Gastrocnemius medialis (tissue), 4 donors: ENCODE measurements around the gene IGF1R. TPM values are rescaled to one million over a fixed set of nuclear protein-coding genes. Genes with fewer than 3 reads are reported as not detected.

Experiments
- ATAC-seq, 2 donors: fragments of 150-250 bp; one replicate each; pipeline ENCODE4 v1.9.1; 2016
- DNase-seq, 2 donors: peaks; one replicate each; pipeline ENCODE4 v3.0.0-alpha.2; 2019
- H3K27ac ChIP-seq, 4 donors: fragments of 200-600 bp; sonication (generic); 1 replicate in 1 of 4; 2 replicates in 3 of 4; pipeline ENCODE4 v1.5.1; 2016 to 2018; ENCODE audit warnings: mild to moderate bottlenecking in 2 of 4, moderate library complexity in 1 of 4
- H3K27me3 ChIP-seq, 3 donors: fragments of 200-600 bp; sonication (generic) in 2 of 3; 1 replicate in 1 of 3; 2 replicates in 2 of 3; pipeline versions ENCODE4 v1.5.1 to v1.6.0; 2016 to 2019; ENCODE audit warnings: mild to moderate bottlenecking in 1 of 3, moderate library complexity in 1 of 3
- H3K36me3 ChIP-seq, 2 donors: fragments of 200-600 bp; sonication (generic) in 1 of 2; one replicate each; pipeline ENCODE4 v1.5.1; 2017 to 2018
- H3K4me1 ChIP-seq, 2 donors: fragments of 200-600 bp; sonication (generic) in 1 of 2; one replicate each; pipeline ENCODE4 v1.5.1; 2016 to 2017; ENCODE audit warnings: mild to moderate bottlenecking in 2 of 2
- H3K4me3 ChIP-seq, 4 donors: fragments of 200-600 bp; sonication (generic) in 3 of 4; 1 replicate in 1 of 4; 2 replicates in 3 of 4; pipeline ENCODE4 v1.5.1; 2016 to 2019; ENCODE audit warnings: mild to moderate bottlenecking in 2 of 4
- H3K9me3 ChIP-seq, 3 donors: fragments of 200-600 bp; sonication (generic) in 2 of 3; 1 replicate in 1 of 3; 2 replicates in 2 of 3; pipeline ENCODE4 v1.5.1; 2016 to 2019
- POLR2A ChIP-seq, 2 donors: fragments of 450-650 bp; IDR thresholded peaks; one replicate each; pipeline ENCODE4 v1.6.1; 2017; ENCODE audit warnings: antibody characterized with exemption in 2 of 2, mild to moderate bottlenecking in 2 of 2, moderate library complexity in 2 of 2
- in situ Hi-C, 4 donors: fragments of 200-750 bp; cut with MboI; loops; one replicate each; pipeline versions ENCODE4 v1.15.0 to v1.8.0; 2017; ENCODE audit warnings: low sequenced_read_pairs in 4 of 4
- intact Hi-C: fragments of 100-400 bp; cut with DNase I; formaldehyde crosslinking; loops from one replicate; pipeline ENCODE4 v1.15.1; 2023; ENCODE audit warnings: low total_unique reads
- total RNA-seq, 4 donors: library from RNA; depleted of rRNA; stranded (reverse); fragments of >200 nt; gene quantifications; one replicate each; pipeline versions ENCODE4 v1.1.0 to v1.2.3, GENCODE V29; 2016
- TF ChIP-seq, protein P1 (sequence below), 5 experiments: fragments of 450-650 bp in 3 of 5; fragments of 200-600 bp in 2 of 5; sonication (generic) in 2 of 5; IDR thresholded peaks in 4 of 5; conservative IDR thresholded peaks in 1 of 5; 1 replicate in 4 of 5; 2 replicates in 1 of 5; pipeline ENCODE4 v1.5.1; 2016 to 2019; ENCODE audit warnings: antibody characterized with exemption in 5 of 5, mild to moderate bottlenecking in 3 of 5, moderate library complexity in 3 of 5

The IGF1R gene
- total RNA-seq, 4 donors from 2014 or later = 10.1 to 50.4 (median 12.3) TPM

DNA sequence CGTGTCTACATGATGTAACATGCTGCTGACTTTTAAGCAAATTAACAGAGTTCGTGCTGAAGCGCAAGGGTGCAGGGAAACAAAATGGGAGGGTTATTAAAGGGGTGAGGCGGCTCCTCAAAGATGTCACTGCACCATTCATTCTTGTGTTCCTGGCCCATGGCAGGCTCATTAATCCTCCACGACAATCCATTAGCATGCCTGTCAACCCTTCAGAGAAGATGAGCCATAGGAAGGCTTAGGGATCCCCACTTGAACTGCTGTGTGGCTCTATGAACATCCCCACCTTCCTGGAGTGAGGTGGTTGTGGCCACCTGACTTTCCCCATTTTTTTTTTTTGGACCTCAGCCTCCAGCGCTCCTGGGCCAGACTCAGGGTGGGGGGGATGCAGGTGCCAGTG lies 45.8 kb downstream of the IGF1R start:
- in situ Hi-C loops = no loop called here
- no peak overlapping the region for H3K27ac ChIP-seq
- no peak overlapping the region for H3K4me3 ChIP-seq
- no peaks in the 10 kb centered on the region for H3K27me3 ChIP-seq
- H3K36me3 ChIP-seq = no peaks in the 10 kb centered on the region
- no peak for TF ChIP-seq POLR2A (IDR thresholded peaks at IDR 0.05)
- TF ChIP-seq, protein P1, sequence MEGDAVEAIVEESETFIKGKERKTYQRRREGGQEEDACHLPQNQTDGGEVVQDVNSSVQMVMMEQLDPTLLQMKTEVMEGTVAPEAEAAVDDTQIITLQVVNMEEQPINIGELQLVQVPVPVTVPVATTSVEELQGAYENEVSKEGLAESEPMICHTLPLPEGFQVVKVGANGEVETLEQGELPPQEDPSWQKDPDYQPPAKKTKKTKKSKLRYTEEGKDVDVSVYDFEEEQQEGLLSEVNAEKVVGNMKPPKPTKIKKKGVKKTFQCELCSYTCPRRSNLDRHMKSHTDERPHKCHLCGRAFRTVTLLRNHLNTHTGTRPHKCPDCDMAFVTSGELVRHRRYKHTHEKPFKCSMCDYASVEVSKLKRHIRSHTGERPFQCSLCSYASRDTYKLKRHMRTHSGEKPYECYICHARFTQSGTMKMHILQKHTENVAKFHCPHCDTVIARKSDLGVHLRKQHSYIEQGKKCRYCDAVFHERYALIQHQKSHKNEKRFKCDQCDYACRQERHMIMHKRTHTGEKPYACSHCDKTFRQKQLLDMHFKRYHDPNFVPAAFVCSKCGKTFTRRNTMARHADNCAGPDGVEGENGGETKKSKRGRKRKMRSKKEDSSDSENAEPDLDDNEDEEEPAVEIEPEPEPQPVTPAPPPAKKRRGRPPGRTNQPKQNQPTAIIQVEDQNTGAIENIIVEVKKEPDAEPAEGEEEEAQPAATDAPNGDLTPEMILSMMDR (IDR thresholded peaks at IDR 0.05 in 4 of 5, conservative IDR thresholded peaks at IDR 0.05 in 1 of 5) = no peak
- ATAC-seq (no peak), DNase-seq (no peak)
- intact Hi-C loops = no loop called here
- peaks cover 9 to 52% of the 10 kb centered on the region in 2 donors for H3K4me1 ChIP-seq
- H3K9me3 ChIP-seq = no peaks in the 10 kb centered on the region

- ATAC-seq = no peak
- H3K36me3 ChIP-seq = no peaks in the 10 kb centered on the region
- no peaks in the 10 kb centered on the region for H3K9me3 ChIP-seq
- TF ChIP-seq, protein P1 (IDR thresholded peaks at IDR 0.05 in 4 of 5, conservative IDR thresholded peaks at IDR 0.05 in 1 of 5) = no peak
- TF ChIP-seq POLR2A (IDR thresholded peaks at IDR 0.05) = no peak
- no peak overlapping the region for H3K27ac ChIP-seq
- peaks cover 12 to 38% of the 10 kb centered on the region in 2 donors for H3K4me1 ChIP-seq
- in situ Hi-C loops (no loop called here), intact Hi-C loops (no loop called here)
- no peak overlapping the region for H3K4me3 ChIP-seq
- DNase-seq = no peak
- H3K27me3 ChIP-seq = no peaks in the 10 kb centered on the region
Measured at GRCh38 chr15:98698792-98699191, 50.5 kb downstream of the IGF1R start.

- intact Hi-C loops (no loop called here), in situ Hi-C loops (loop anchor here in 1 of 4 donors (25.0 kb wide), 1 partner anchor 88 kb away; no protein-coding TSS in a partner anchor)
- no peaks in the 10 kb centered on the region for H3K36me3 ChIP-seq
- no peak overlapping the region for H3K27ac ChIP-seq
- H3K9me3 ChIP-seq = no peaks in the 10 kb centered on the region
- H3K27me3 ChIP-seq = no peaks in the 10 kb centered on the region
- ATAC-seq (no peak), DNase-seq (no peak)
- no peak overlapping the region for H3K4me3 ChIP-seq
- peaks cover 12 to 34% of the 10 kb centered on the region in 2 donors for H3K4me1 ChIP-seq
- TF ChIP-seq POLR2A (IDR thresholded peaks at IDR 0.05) = no peak
Measured at GRCh38 chr15:98699591-98700424, 51.5 kb downstream of the IGF1R start.

DNA sequence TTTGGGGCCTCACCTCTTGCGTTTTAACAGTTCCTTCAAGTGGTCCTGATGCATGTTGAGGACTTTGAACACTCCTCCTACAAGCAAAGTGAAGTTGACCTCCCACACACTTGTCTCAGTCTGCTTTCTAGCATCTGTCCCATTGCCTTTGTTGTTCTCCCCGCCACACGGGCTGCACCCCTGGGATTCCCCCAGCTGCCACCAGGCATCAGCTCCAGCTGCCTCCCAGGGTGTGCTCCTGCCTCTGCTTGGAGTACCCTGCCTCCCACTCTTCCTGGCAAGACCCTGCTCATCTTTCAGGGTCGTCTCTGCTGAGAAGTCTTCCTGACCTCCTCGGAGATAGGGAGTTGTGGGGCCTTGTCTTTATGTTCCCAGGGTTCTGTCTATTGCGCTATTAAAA lies 52.2 kb downstream of the IGF1R start:
- TF ChIP-seq POLR2A (IDR thresholded peaks at IDR 0.05) = no peak
- TF ChIP-seq, protein P1 (IDR thresholded peaks at IDR 0.05 in 4 of 5, conservative IDR thresholded peaks at IDR 0.05 in 1 of 5) = no peak
- DNase-seq (no peak), ATAC-seq (no peak)
- Histone ChIP-seq H3K9me3 (no peaks in the 10 kb centered on the region), H3K27me3 (no peaks in the 10 kb centered on the region), H3K4me3 (no peak overlapping the region), H3K27ac (no peak overlapping the region), H3K4me1 (peaks cover 14 to 35% of the 10 kb centered on the region in 2 donors), H3K36me3 (no peaks in the 10 kb centered on the region)
- intact Hi-C loops (no loop called here), in situ Hi-C loops (loop anchor here in 1 of 4 donors (25.0 kb wide), 1 partner anchor 88 kb away; no protein-coding TSS in a partner anchor)

DNA sequence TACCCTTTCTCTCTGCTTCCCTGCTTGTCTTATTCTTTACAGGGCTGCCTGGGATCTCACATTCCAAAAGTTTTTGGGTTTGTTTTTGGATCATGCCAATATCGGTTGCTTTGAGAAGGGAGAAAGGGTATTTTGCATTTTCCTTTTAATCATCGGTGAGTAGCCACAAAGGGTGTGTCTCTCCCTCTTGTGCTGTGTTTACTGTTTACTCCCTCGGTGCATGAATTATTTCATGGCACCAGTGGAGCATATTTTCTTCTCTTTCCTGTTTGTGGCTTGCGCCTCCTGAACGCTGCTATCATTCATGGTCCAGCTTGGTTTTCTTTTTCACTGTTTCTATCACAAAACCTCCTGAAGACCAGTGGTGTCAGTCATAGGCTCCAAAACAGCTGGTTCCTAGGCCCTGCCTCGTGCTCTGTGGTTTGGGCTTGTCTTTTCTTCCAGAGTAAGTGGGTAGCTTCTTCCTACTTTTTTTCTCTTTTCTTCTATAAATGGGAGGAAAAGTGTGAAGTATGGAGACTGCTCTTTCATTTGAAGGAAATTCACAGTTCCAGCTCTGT lies 54.9 kb downstream of the IGF1R start:
- in situ Hi-C loops (loop anchor here in 1 of 4 donors (25.0 kb wide), 1 partner anchor 91 kb away; no protein-coding TSS in a partner anchor), intact Hi-C loops (no loop called here)
- Histone ChIP-seq H3K36me3 (peaks cover 0 to 5% of the 10 kb centered on the region in 2 donors), H3K4me3 (no peak overlapping the region), H3K9me3 (no peaks in the 10 kb centered on the region), H3K27me3 (no peaks in the 10 kb centered on the region), H3K4me1 (peaks cover 17 to 33% of the 10 kb centered on the region in 2 donors), H3K27ac (no peak overlapping the region)
- TF ChIP-seq POLR2A (IDR thresholded peaks at IDR 0.05) = no peak
- TF ChIP-seq, protein P1 (IDR thresholded peaks at IDR 0.05 in 4 of 5, conservative IDR thresholded peaks at IDR 0.05 in 1 of 5) = no peak
- no peak for DNase-seq
- no peak for ATAC-seq
